Right atrium auricular region (tissue), 2 donors: ENCODE measurements around the gene CLDN20. TPM values are rescaled to one million over a fixed set of nuclear protein-coding genes. Genes with fewer than 3 reads are reported as not detected.

Experiments used
- DNase-seq: peaks from one replicate; pipeline ENCODE4 v3.0.0-alpha.2; 2019; ENCODE audit warnings: low spot score
- H3K27ac ChIP-seq, 2 donors: fragments of 200-600 bp; sonication (generic); 1 replicate in 1 of 2; 2 replicates in 1 of 2; pipeline ENCODE4 v1.5.1; 2016 to 2019
- H3K27me3 ChIP-seq, 2 donors: fragments of 200-600 bp; sonication (generic); one replicate each; pipeline versions ENCODE4 v1.5.1 to v1.6.0; 2017 to 2019
- H3K36me3 ChIP-seq: fragments of 200-600 bp; sonication (generic); one replicate; pipeline ENCODE4 v1.5.1; 2016
- H3K4me1 ChIP-seq, 2 donors: fragments of 200-600 bp; sonication (generic); one replicate each; pipeline versions ENCODE4 v1.5.1 to v1.6.0; 2017 to 2019
- H3K4me3 ChIP-seq, 2 donors: fragments of 200-600 bp; sonication (generic); 1 replicate in 1 of 2; 2 replicates in 1 of 2; pipeline ENCODE4 v1.5.1; 2017 to 2019; ENCODE audit warnings: mild to moderate bottlenecking in 1 of 2, moderate library complexity in 1 of 2
- H3K9me3 ChIP-seq, 2 donors: fragments of 200-600 bp; sonication (generic); one replicate each; pipeline ENCODE4 v1.5.1; 2019
- CTCF ChIP-seq, 2 donors: fragments of 200-600 bp; sonication (generic); IDR thresholded peaks; one replicate each; pipeline ENCODE4 v1.5.1; 2019; ENCODE audit warnings: antibody characterized with exemption in 2 of 2
- total RNA-seq, 2 donors: library from RNA; depleted of rRNA; stranded (reverse); fragments of >200 nt; gene quantifications; one replicate each; pipeline ENCODE4 v1.1.0, GENCODE V29; 2016

The CLDN20 gene
- total RNA-seq, 2 donors from 2014 or later = not detected

GRCh38 chr6:155221086-155221485, 42.7 kb upstream of the CLDN20 start:
- Histone ChIP-seq H3K4me3 (no peak overlapping the region), H3K9me3 (no peaks in the 10 kb centered on the region), H3K27me3 (no peaks in the 10 kb centered on the region), H3K36me3 (no peaks in the 10 kb centered on the region), H3K27ac (no peak overlapping the region), H3K4me1 (no peaks in the 10 kb centered on the region)
- DNase-seq = no peak
- no peak for TF ChIP-seq CTCF (IDR thresholded peaks at IDR 0.05)

GRCh38 chr6:155222506-155222905, 41.3 kb upstream of the CLDN20 start:
- H3K4me3 ChIP-seq = no peak overlapping the region
- H3K36me3 ChIP-seq = no peaks in the 10 kb centered on the region
- H3K27me3 ChIP-seq = no peaks in the 10 kb centered on the region
- H3K9me3 ChIP-seq = no peaks in the 10 kb centered on the region
- no peaks in the 10 kb centered on the region for H3K4me1 ChIP-seq
- no peak for TF ChIP-seq CTCF (IDR thresholded peaks at IDR 0.05)
- H3K27ac ChIP-seq = no peak overlapping the region
- DNase-seq = no peak

- Histone ChIP-seq H3K36me3 (no peaks in the 10 kb centered on the region), H3K27me3 (no peaks in the 10 kb centered on the region), H3K4me3 (no peak overlapping the region), H3K27ac (no peak overlapping the region), H3K4me1 (no peaks in the 10 kb centered on the region), H3K9me3 (no peaks in the 10 kb centered on the region)
- TF ChIP-seq CTCF (IDR thresholded peaks at IDR 0.05) = no peak
- no peak for DNase-seq
Measured at GRCh38 chr6:155223646-155224451, 40.0 kb upstream of the CLDN20 start.

GRCh38 chr6:155224618-155225017, 39.2 kb upstream of the CLDN20 start:
- Histone ChIP-seq H3K4me3 (no peak overlapping the region), H3K4me1 (no peaks in the 10 kb centered on the region), H3K9me3 (no peaks in the 10 kb centered on the region), H3K36me3 (no peaks in the 10 kb centered on the region), H3K27ac (no peak overlapping the region), H3K27me3 (no peaks in the 10 kb centered on the region)
- TF ChIP-seq CTCF (IDR thresholded peaks at IDR 0.05) = no peak
- no peak for DNase-seq

GRCh38 chr6:155227046-155227445, 36.8 kb upstream of the CLDN20 start:
- Histone ChIP-seq H3K27ac (no peak overlapping the region), H3K27me3 (no peaks in the 10 kb centered on the region), H3K4me1 (no peaks in the 10 kb centered on the region), H3K4me3 (no peak overlapping the region), H3K36me3 (no peaks in the 10 kb centered on the region), H3K9me3 (no peaks in the 10 kb centered on the region)
- no peak for DNase-seq
- TF ChIP-seq CTCF (IDR thresholded peaks at IDR 0.05) = no peak
